ENCODE data around the gene ETV6. TPM values are rescaled to one million over a fixed set of nuclear protein-coding genes. Genes with fewer than 3 reads are reported as not detected.

The ETV6 gene
- total and polyA plus RNA-seq, 2 of the 8 experiments (the other 6 are each of a cell fraction or from before 2014, with no cell fraction given), result 5.5 to 23.9 TPM

DNA sequence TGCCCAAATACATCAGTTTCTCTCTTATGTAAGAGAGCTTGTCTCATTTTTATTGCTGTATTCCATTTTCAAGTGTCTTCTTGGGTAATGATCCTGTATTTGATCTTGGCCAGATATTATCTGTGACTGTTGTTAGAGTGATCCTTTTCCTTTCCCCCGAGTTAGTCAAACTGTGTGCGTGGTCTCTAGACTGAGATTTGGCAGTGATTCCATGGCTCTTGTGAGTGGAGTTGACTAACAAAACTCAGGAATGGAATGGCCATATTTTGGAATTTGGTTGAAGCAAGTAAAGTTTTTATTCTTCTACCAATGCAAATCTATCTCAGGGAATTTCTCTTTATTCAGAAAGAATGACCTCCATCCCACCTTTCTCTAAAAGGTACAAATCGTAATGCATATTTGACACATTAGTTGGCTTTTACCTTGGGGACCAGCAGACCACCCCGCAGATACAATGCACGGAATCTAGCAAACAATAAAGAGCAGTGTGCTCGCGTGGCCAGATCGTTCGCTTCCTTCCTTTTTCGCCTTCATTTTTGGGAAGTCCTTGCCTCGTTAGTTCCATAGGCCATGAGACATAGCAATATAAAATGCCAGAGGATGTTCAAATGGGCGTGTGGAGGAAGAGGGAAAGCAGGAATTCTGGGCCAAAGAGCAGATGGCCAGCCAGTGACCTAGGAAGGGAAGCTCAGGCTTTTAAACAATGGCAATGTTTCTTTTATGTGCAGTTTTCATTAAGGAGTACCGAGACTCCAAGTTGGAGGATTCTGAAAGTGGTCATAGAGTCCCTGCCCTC lies 24.4 kb downstream of the ETV6 start (continued):
- TF ChIP-seq NRF1 (IDR thresholded peaks at IDR 0.05; ENCODE audit: low read depth, low read length), result no peak

Data from H1 (cell line).